K562 (cell line): Measurements from ENCODE around the gene TTC9C. TPM values are rescaled to one million over a fixed set of nuclear protein-coding genes. Genes with fewer than 3 reads are reported as not detected.

Source experiments
- BRD9 ChIP-seq: fragments of 450-650 bp; IDR thresholded peaks from 2 replicates; pipeline ENCODE4 v1.6.1; 2018; ENCODE audit warnings: low read depth; ENCODE audit not compliant: partially characterized antibody
- CXXC5 ChIP-seq: fragments of 250-450 bp; sonication (Bioruptor Pico); IDR thresholded peaks from 2 replicates; pipeline ENCODE4 v1.8.0; 2022; ENCODE audit warnings: inconsistent platforms, mild to moderate bottlenecking, moderate library complexity
- FOXM1 ChIP-seq, 2 experiments: fragments of 450-650 bp in 1 of 2; sonication (generic) in 1 of 2; formaldehyde crosslinking in 1 of 2; IDR thresholded peaks; 2 replicates each; pipeline versions ENCODE4 v1.6.1 to v1.9.0; 2017 to 2022; ENCODE audit warnings: low read depth in 2 of 2, mild to moderate bottlenecking in 2 of 2, missing genetic modification reagents in 1 of 2, moderate library complexity in 1 of 2
- GATAD2A ChIP-seq: fragments of 450-650 bp; IDR thresholded peaks from 2 replicates; pipeline ENCODE4 v1.6.1; 2017
- GTF2E2 ChIP-seq: fragments of 200-800 bp; sonication (Bioruptor generic); IDR thresholded peaks from 2 replicates; pipeline ENCODE4 v1.6.1; 2016; ENCODE audit warnings: missing genetic modification characterization, missing compliant biosample characterization
- MBD2 ChIP-seq: sonication (generic); IDR thresholded peaks from 2 replicates; pipeline ENCODE4 v1.6.1; 2016; ENCODE audit warnings: low read depth, borderline replicate concordance
- MTA2 ChIP-seq: fragments of 450-650 bp; IDR thresholded peaks from 2 replicates; pipeline ENCODE4 v1.6.1; 2016; ENCODE audit warnings: low read depth
- MXD1 ChIP-seq: fragments of 250-450 bp; sonication (Bioruptor Pico); IDR thresholded peaks from 2 replicates; pipeline ENCODE4 v1.8.0; 2021; ENCODE audit warnings: borderline replicate concordance, mild to moderate bottlenecking, moderate library complexity; ENCODE audit not compliant: poor library complexity, severe bottlenecking
- NCOA2 ChIP-seq, 2 experiments: fragments of 450-650 bp; IDR thresholded peaks; 2 replicates each; pipeline ENCODE4 v1.6.1; 2018; ENCODE audit warnings: mild to moderate bottlenecking in 2 of 2, moderate library complexity in 1 of 2; ENCODE audit not compliant: partially characterized antibody in 2 of 2
- NELFE ChIP-seq: IDR thresholded peaks from 2 replicates; pipeline ENCODE4 v1.6.1; 2011; ENCODE audit warnings: mild to moderate bottlenecking; ENCODE audit not compliant: insufficient read depth, insufficient read length
- POU5F1 ChIP-seq: fragments of 150-350 bp; IDR thresholded peaks from 2 replicates; pipeline ENCODE4 v1.6.1; 2014; ENCODE audit warnings: borderline replicate concordance, low read length, low read depth, mild to moderate bottlenecking; ENCODE audit not compliant: partially characterized antibody
- RFX7 ChIP-seq: fragments of 250-450 bp; sonication (Bioruptor Pico); IDR thresholded peaks from 2 replicates; pipeline ENCODE4 v1.5.1; 2021; ENCODE audit warnings: mild to moderate bottlenecking
- TEAD1 ChIP-seq, 2 experiments: fragments of 450-650 bp in 1 of 2; sonication (generic) in 1 of 2; formaldehyde crosslinking; IDR thresholded peaks; 2 replicates each; pipeline versions ENCODE4 v1.4.0 to v1.8.0; 2020 to 2022; ENCODE audit warnings: mild to moderate bottlenecking in 2 of 2, missing genetic modification reagents in 1 of 2
- UBTF ChIP-seq, 2 experiments: IDR thresholded peaks; 2 replicates each; pipeline ENCODE4 v1.6.1; 2012; ENCODE audit warnings: improper control_type of control experiment in 2 of 2, low read depth in 2 of 2, low read length in 2 of 2, borderline replicate concordance in 1 of 2
- ZBTB7A ChIP-seq: IDR thresholded peaks from 2 replicates; pipeline ENCODE4 v1.6.1; 2011; ENCODE audit warnings: low read depth, mild to moderate bottlenecking, low read length, moderate library complexity, borderline replicate concordance; ENCODE audit not compliant: control insufficient read depth
- ZNF146 ChIP-seq: IDR thresholded peaks from one replicate; pipeline ENCODE4 v1.6.1; 2018; ENCODE audit warnings: missing compliant biosample characterization; ENCODE audit not compliant: unreplicated experiment
- ZNF583 ChIP-seq: fragments of 250-450 bp; sonication (Bioruptor Pico); IDR thresholded peaks from 2 replicates; pipeline ENCODE4 v1.4.0; 2020
- ZNF668 ChIP-seq: fragments of 250-450 bp; sonication (Bioruptor Pico); IDR thresholded peaks from 2 replicates; pipeline ENCODE4 v1.8.0; 2022; ENCODE audit warnings: mild to moderate bottlenecking, inconsistent platforms
- polyA plus RNA-seq, 8 experiments: library from polyadenylated mRNA; depleted of rRNA in 4 of 8; stranded (reverse) in 5 of 8; unstranded in 3 of 8; fragments of >200 nt; fragmentation: Nextera tagmentation in 2 of 8; fragmentation: Illumina TruSeq in 1 of 8; extraction: Ambion mirVana in 2 of 8; extraction: Trizol in 1 of 8; gene quantifications; 2 replicates each; pipeline versions ENCODE4 v1.2.1 to v1.2.3, GENCODE V29; 2011 to 2014; ENCODE audit warnings: inconsistent platforms in 1 of 8, missing spikeins in 1 of 8
- total RNA-seq, 7 experiments: library from RNA; depleted of rRNA in 6 of 7; stranded (reverse); fragments of >200 nt in 6 of 7; fragmentation: Illumina TruSeq in 2 of 7; extraction: Trizol in 2 of 7; gene quantifications; 2 replicates each; pipeline versions ENCODE4 v1.2.1 to v1.2.3, GENCODE V29; 2011 to 2021; ENCODE audit warnings: low replicate concordance in 1 of 7
- TF ChIP-seq, protein P1 (sequence below): sonication (generic); formaldehyde crosslinking; IDR thresholded peaks from 2 replicates; pipeline ENCODE4 v1.9.0; 2022; ENCODE audit warnings: mild to moderate bottlenecking, missing genetic modification reagents
- TF ChIP-seq, protein P2 (sequence below): fragments of 450-650 bp; IDR thresholded peaks from 2 replicates; pipeline ENCODE4 v1.6.1; 2016

TTC9C gene
- total and polyA plus RNA-seq, 9 of the 15 experiments (the other 6 are each of a cell fraction or from before 2014, with no cell fraction given), result 32.8 to 59.0 (median 37.1) TPM

- TF ChIP-seq, protein P1, sequence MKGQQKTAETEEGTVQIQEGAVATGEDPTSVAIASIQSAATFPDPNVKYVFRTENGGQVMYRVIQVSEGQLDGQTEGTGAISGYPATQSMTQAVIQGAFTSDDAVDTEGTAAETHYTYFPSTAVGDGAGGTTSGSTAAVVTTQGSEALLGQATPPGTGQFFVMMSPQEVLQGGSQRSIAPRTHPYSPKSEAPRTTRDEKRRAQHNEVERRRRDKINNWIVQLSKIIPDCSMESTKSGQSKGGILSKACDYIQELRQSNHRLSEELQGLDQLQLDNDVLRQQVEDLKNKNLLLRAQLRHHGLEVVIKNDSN (CRISPR knock-in tag), result peak; percentile 47
- TF ChIP-seq GATAD2A (no peak), MXD1 (no peak), TEAD1 (CRISPR knock-in tag; IDR thresholded peaks at IDR 0.05) (peak; percentile 9 to 91; a peak in 1 of 4 replicates), ZNF668 (CRISPR knock-in tag) (no peak), FOXM1 (IDR thresholded peaks at IDR 0.05; ENCODE audit: low read depth) (no peak), FOXM1 (CRISPR knock-in tag; IDR thresholded peaks at IDR 0.05; ENCODE audit: low read depth) (peak; percentile 75), NCOA2 (IDR thresholded peaks at IDR 0.05; ENCODE audit: partially characterized antibody in 2 of 2) (no peak), RFX7 (no peak), MBD2 (peak; percentile 89), ZBTB7A (peak; percentile 58; the same call in 1 of the 2 replicates), ZNF146 (CRISPR knock-in tag) (no peak), GTF2E2 (tag) (peak; percentile 81; the same call in 1 of the 2 replicates), POU5F1 (no peak), CXXC5 (CRISPR knock-in tag) (peak; percentile 99), NELFE (no peak), BRD9 (no peak), ZNF583 (CRISPR knock-in tag) (0 out of 2 replicates have a peak, but pooled peaks have one; percentile 16), UBTF (IDR thresholded peaks at IDR 0.05; ENCODE audit: borderline replicate concordance in 1 of 2, low read depth in 2 of 2, low read length in 2 of 2) (peak in 1 of 2 experiments; percentile 51; a peak in 2 of 4 replicates), MTA2 (no peak)
- TF ChIP-seq, protein P2, sequence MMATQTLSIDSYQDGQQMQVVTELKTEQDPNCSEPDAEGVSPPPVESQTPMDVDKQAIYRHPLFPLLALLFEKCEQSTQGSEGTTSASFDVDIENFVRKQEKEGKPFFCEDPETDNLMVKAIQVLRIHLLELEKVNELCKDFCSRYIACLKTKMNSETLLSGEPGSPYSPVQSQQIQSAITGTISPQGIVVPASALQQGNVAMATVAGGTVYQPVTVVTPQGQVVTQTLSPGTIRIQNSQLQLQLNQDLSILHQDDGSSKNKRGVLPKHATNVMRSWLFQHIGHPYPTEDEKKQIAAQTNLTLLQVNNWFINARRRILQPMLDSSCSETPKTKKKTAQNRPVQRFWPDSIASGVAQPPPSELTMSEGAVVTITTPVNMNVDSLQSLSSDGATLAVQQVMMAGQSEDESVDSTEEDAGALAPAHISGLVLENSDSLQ, result peak; percentile 43
Observed at GRCh38 chr11:62727165-62727871, 968 bp upstream of the TTC9C start, which contains the start of gene HNRNPUL2 (continued).
